Erythroblast (primary cell): ENCODE measurements around the gene MAP2K4.

Source experiments
- GATA1 ChIP-seq: IDR thresholded peaks from 2 replicates; pipeline ENCODE4 v1.6.1; 2011; ENCODE audit warnings: low read depth, mild to moderate bottlenecking, control low read depth, low read length, moderate library complexity
- POLR2A ChIP-seq: IDR thresholded peaks from 2 replicates; pipeline ENCODE4 v1.6.1; 2011; ENCODE audit warnings: mild to moderate bottlenecking, low read length

GRCh38 chr17:12088035-12088434 lies 67.4 kb downstream of the MAP2K4 start:
- TF ChIP-seq POLR2A (no peak), GATA1 (no peak)
